Peyer's patch (tissue), 4 donors: ENCODE results near the gene MOB3A. TPM values are rescaled to one million over a fixed set of nuclear protein-coding genes. Genes with fewer than 3 reads are reported as not detected.

Experiments used
- DNase-seq, 3 donors: peaks; one replicate each; pipeline ENCODE4 v3.0.0-alpha.2; 2017 to 2019
- H3K27ac ChIP-seq, 4 donors: fragments of 200-600 bp; sonication (generic); one replicate each; pipeline ENCODE4 v1.5.1; 2016 to 2019
- H3K27me3 ChIP-seq, 2 donors: fragments of 200-600 bp; sonication (generic); one replicate each; pipeline ENCODE4 v1.5.1; 2019
- H3K36me3 ChIP-seq, 3 donors: fragments of 200-600 bp; sonication (generic); one replicate each; pipeline ENCODE4 v1.5.1; 2016 to 2019
- H3K4me1 ChIP-seq, 4 donors: fragments of 200-600 bp; sonication (generic); one replicate each; pipeline ENCODE4 v1.5.1; 2016 to 2019
- H3K4me3 ChIP-seq, 4 donors: fragments of 200-600 bp; sonication (generic); 1 replicate in 3 of 4; 2 replicates in 1 of 4; pipeline ENCODE4 v1.5.1; 2016 to 2019; ENCODE audit warnings: mild to moderate bottlenecking in 1 of 4
- H3K9me3 ChIP-seq, 4 donors: fragments of 200-600 bp; sonication (generic); one replicate each; pipeline ENCODE4 v1.5.1; 2016 to 2019; ENCODE audit warnings: mild to moderate bottlenecking in 1 of 4
- POLR2A ChIP-seq, 2 donors: fragments of 450-650 bp; IDR thresholded peaks; one replicate each; pipeline ENCODE4 v1.5.1; 2017; ENCODE audit warnings: antibody characterized with exemption in 2 of 2, mild to moderate bottlenecking in 2 of 2, moderate library complexity in 2 of 2
- total RNA-seq, 4 donors: library from RNA; depleted of rRNA; stranded (reverse); fragments of >200 nt; gene quantifications; one replicate each; pipeline ENCODE4 v1.1.0, GENCODE V29; 2016
- TF ChIP-seq, protein P1 (sequence below), 6 experiments: fragments of 450-650 bp in 4 of 6; fragments of 200-600 bp in 2 of 6; sonication (generic) in 1 of 6; IDR thresholded peaks; one replicate each; pipeline ENCODE4 v1.5.1; 2017 to 2019; ENCODE audit warnings: antibody characterized with exemption in 6 of 6, mild to moderate bottlenecking in 3 of 6, moderate library complexity in 1 of 6

MOB3A gene
- total RNA-seq, 4 donors from 2014 or later = 32.6 to 55.3 (median 35.1) TPM

DNA sequence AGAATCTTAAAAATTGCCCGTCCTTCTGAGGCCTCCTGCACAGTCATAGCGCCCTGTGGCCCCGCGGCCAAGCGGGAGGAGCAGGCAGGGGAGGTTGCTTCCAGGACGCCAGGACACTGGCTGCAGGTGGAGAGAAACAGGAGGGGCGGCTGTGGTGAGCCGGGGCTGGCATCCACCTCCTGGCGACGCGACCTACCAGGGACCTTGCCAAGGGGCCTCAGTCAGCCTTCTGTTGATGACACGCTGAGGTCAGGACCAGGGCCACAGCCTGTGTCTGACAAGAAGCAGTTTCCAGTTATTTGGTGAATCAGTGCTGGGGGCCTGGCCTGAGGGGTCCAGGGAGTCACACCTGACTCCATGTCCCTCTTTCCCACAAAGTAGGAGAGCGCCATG lies 31.7 kb downstream of the MOB3A start:
- H3K4me1 ChIP-seq = peaks cover 0 to 64% (median 21%) of the 10 kb centered on the region in 4 donors

DNA sequence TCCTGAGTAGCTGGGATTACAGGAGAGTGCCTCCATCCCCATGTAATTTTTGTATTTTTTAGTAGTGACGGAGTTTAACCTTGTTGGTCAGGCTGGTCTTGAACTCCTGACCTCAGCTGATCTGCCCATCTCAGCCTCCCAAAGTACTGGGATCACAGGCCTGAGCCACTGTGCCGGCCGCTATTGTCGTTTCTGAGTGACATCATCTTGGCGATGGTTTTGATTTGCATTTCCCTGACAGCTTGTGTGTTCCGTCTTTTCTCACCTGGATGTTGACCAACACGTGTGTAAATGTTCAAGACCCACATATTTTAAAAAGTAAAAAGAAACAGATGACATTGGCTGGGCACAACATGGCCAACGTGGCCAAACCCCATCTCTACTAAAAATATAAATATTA lies 32.3 kb downstream of the MOB3A start:
- DNase-seq = no peak
- peak overlapping the region in 1 of 4 donors; percentile 82 for H3K27ac ChIP-seq
- H3K4me1 ChIP-seq = peaks cover 0 to 64% (median 24%) of the 10 kb centered on the region in 4 donors
- no peak for TF ChIP-seq POLR2A (IDR thresholded peaks at IDR 0.05)
- TF ChIP-seq, protein P1, sequence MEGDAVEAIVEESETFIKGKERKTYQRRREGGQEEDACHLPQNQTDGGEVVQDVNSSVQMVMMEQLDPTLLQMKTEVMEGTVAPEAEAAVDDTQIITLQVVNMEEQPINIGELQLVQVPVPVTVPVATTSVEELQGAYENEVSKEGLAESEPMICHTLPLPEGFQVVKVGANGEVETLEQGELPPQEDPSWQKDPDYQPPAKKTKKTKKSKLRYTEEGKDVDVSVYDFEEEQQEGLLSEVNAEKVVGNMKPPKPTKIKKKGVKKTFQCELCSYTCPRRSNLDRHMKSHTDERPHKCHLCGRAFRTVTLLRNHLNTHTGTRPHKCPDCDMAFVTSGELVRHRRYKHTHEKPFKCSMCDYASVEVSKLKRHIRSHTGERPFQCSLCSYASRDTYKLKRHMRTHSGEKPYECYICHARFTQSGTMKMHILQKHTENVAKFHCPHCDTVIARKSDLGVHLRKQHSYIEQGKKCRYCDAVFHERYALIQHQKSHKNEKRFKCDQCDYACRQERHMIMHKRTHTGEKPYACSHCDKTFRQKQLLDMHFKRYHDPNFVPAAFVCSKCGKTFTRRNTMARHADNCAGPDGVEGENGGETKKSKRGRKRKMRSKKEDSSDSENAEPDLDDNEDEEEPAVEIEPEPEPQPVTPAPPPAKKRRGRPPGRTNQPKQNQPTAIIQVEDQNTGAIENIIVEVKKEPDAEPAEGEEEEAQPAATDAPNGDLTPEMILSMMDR (IDR thresholded peaks at IDR 0.05) = no peak
- H3K9me3 ChIP-seq = no peaks in the 10 kb centered on the region
- H3K4me3 ChIP-seq = no peak overlapping the region
- no peaks in the 10 kb centered on the region for H3K36me3 ChIP-seq
- no peaks in the 10 kb centered on the region for H3K27me3 ChIP-seq

More for the DNA sequence above, 31.7 kb downstream of the MOB3A start:
- H3K36me3 ChIP-seq = no peaks in the 10 kb centered on the region
- no peak for DNase-seq
- H3K9me3 ChIP-seq = no peaks in the 10 kb centered on the region
- H3K27ac ChIP-seq = peak overlapping the region in 3 of 4 donors; percentile 35 to 82 (median 58)
- H3K4me3 ChIP-seq = no peak overlapping the region
- no peaks in the 10 kb centered on the region for H3K27me3 ChIP-seq
- TF ChIP-seq, protein P1 (IDR thresholded peaks at IDR 0.05) = no peak
- no peak for TF ChIP-seq POLR2A (IDR thresholded peaks at IDR 0.05)

DNA sequence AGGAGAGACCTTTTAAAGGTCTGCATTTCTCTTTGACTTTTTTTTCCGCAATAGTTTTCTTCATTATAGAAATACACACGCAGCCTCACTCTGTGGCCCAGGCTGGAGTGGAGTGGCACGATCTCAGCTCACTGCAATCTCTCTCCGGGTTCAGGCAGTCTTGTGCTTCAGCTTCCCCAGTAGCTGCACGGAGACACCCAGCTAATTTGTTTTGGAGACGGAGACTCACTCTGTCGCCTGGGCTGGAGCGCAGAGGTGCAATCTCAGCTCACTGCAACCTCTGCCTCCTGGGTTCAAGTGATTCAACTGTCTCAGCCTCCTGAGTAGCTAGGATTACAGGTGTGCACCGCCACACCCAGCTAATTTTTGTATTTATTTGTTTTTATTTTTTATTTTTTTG lies 33.4 kb downstream of the MOB3A start:
- Histone ChIP-seq H3K27ac (no peak overlapping the region), H3K4me3 (peak overlapping the region in 1 of 4 donors; percentile 70), H3K9me3 (no peaks in the 10 kb centered on the region), H3K27me3 (no peaks in the 10 kb centered on the region), H3K4me1 (peaks cover 0 to 64% (median 24%) of the 10 kb centered on the region in 4 donors), H3K36me3 (no peaks in the 10 kb centered on the region)
- no peak for TF ChIP-seq POLR2A (IDR thresholded peaks at IDR 0.05)
- TF ChIP-seq, protein P1 (IDR thresholded peaks at IDR 0.05) = no peak
- DNase-seq = no peak

DNA sequence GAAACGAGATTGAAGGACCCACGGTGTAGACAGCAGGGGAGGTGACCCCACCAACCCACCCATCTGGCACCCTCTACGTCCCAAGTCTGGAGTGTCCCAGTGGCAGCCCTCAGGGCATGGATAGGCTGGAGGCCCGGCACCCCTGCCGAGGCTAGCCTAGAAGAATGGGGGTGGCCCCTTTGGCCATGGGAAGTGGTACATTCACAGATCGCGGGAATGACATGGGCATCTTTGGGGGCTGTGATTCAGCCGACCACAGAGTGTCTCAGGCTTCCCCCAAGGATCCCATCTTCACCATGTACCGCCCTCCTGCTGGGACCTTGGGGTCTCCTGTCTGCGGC lies 33.8 kb downstream of the MOB3A start:
- DNase-seq = no peak
- Histone ChIP-seq H3K36me3 (no peaks in the 10 kb centered on the region), H3K9me3 (no peaks in the 10 kb centered on the region), H3K4me1 (peaks cover 0 to 64% (median 26%) of the 10 kb centered on the region in 4 donors), H3K27ac (peak overlapping the region; percentile 99 to 100 (median 100)), H3K27me3 (no peaks in the 10 kb centered on the region), H3K4me3 (peak overlapping the region in 3 of 4 donors; percentile 70 to 95 (median 86))
- no peak for TF ChIP-seq POLR2A (IDR thresholded peaks at IDR 0.05)
- TF ChIP-seq, protein P1 (IDR thresholded peaks at IDR 0.05) = no peak

DNA sequence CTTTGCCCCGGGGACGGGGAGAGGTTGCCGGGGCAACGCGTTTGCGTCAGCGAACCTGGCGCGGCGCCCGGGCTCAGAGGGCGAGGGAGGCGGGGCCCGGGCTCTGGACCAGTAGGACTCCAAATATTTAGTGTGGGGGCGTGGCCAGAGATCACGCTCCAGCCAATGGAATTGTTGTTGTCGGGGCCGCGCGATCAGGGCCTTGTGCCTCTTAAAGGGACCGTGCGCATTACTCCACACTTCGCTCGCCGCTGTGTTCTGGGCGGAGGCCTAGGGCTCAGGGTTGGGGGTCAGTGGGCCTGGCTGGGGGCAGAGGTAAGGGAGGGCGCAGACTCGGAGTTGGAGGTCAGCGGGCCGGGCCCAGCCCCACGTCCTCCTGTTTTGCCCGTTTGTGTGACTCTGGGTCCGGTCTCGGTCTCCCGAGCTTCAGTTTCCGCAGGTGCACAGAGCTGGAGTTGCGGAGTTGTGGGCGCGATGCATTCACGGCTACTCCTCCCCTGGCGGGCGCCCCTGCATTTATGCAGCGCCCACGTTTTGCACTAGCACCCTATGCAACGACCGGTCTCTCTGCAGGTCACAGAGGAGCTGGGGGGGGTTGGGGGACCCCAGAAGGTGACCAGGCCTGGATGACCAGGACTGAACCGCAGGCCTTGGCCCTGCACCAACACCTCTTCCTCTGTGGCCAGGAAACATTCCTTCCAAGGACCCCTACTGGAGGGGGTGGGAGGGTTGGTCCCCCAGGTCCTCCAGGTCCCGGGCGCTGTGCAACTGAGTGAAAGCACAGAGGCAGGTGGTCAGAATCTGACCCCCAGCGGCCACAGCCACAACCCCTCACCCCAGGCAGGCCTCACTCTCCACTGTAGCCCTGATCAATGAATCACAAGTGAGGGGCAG lies 34.4 kb downstream of the MOB3A start:
- peaks cover 0 to 67% (median 32%) of the 10 kb centered on the region in 4 donors for H3K4me1 ChIP-seq

More for the DNA sequence above, 34.4 kb downstream of the MOB3A start:
- Histone ChIP-seq H3K36me3 (no peaks in the 10 kb centered on the region), H3K27me3 (no peaks in the 10 kb centered on the region), H3K27ac (peak overlapping the region; percentile 99 to 100 (median 100)), H3K4me3 (peak overlapping the region; percentile 70 to 95 (median 86)), H3K9me3 (no peaks in the 10 kb centered on the region)
- DNase-seq = peak; percentile 99 to 100 (median 100)
- TF ChIP-seq POLR2A (IDR thresholded peaks at IDR 0.05) = peak in 1 of 2 donors; percentile 76
- TF ChIP-seq, protein P1 (IDR thresholded peaks at IDR 0.05) = no peak
